ENCODE measurements around the gene TM7SF2. TPM values are rescaled to one million over a fixed set of nuclear protein-coding genes. Genes with fewer than 3 reads are reported as not detected.

Gene TM7SF2
- total RNA-seq, 1 experiment from 2014 or later: 63.8 TPM

- CTCF ChIA-PET: interaction anchor here (1.3 to 1.4 kb wide), 2 partner anchors 26 to 27 kb away, joined by 5 read pairs; partner anchors contain the start of gene TM7SF2
- no peaks in the 10 kb centered on the region for H3K9me3 Mint-ChIP-seq
- H3K27me3 Mint-ChIP-seq (ENCODE audit: low read depth): no peaks in the 10 kb centered on the region
- ATAC-seq (no peak; the same call in 1 of the 2 replicates), DNase-seq (ENCODE audit: low spot score) (no peak)
- POLR2A ChIA-PET: interaction anchor here (0.8 to 1.0 kb wide), 3 partner anchors 27 to 44 kb away, joined by 3 to 4 read pairs (median 4); partner anchors contain the start of genes SAC3D1, TM7SF2 and ZNHIT2
- peaks cover 28% of the 10 kb centered on the region for H3K36me3 Mint-ChIP-seq
- peak overlapping the region; percentile 99 for H3K27ac Mint-ChIP-seq
- no peak for TF ChIP-seq GABPB1 (CRISPR knock-in tag; IDR thresholded peaks at IDR 0.05)
- TF ChIP-seq CREB1 (CRISPR knock-in tag; IDR thresholded peaks at IDR 0.05): no peak
- TF ChIP-seq IRF1 (CRISPR knock-in tag; IDR thresholded peaks at IDR 0.05): no peak
- no peak for TF ChIP-seq ZNF219 (CRISPR knock-in tag; IDR thresholded peaks at IDR 0.05; ENCODE audit: borderline replicate concordance)
- no peak for TF ChIP-seq ZBTB43 (CRISPR knock-in tag; IDR thresholded peaks at IDR 0.05)
- no peak for TF ChIP-seq ZNF512 (CRISPR knock-in tag; IDR thresholded peaks at IDR 0.05; ENCODE audit: borderline replicate concordance)
- TF ChIP-seq ZNF532 (CRISPR knock-in tag; IDR thresholded peaks at IDR 0.05; ENCODE audit: borderline replicate concordance): no peak
- no peak for TF ChIP-seq ELF4 (CRISPR knock-in tag; IDR thresholded peaks at IDR 0.05; ENCODE audit: low read depth)
- TF ChIP-seq ATF2 (CRISPR knock-in tag; IDR thresholded peaks at IDR 0.05; ENCODE audit: borderline replicate concordance, low read depth): no peak
- TF ChIP-seq RELA (CRISPR knock-in tag; IDR thresholded peaks at IDR 0.05; ENCODE audit: borderline replicate concordance): no peak
- no peak for TF ChIP-seq ARID4B (CRISPR knock-in tag; IDR thresholded peaks at IDR 0.05; ENCODE audit: borderline replicate concordance)
- TF ChIP-seq NR3C1 (CRISPR knock-in tag; conservative IDR thresholded peaks at IDR 0.05; ENCODE audit: low read depth): no peak
- no peak for TF ChIP-seq RORB (CRISPR knock-in tag; IDR thresholded peaks at IDR 0.05)
- no peak for TF ChIP-seq E2F4 (CRISPR knock-in tag; IDR thresholded peaks at IDR 0.05; ENCODE audit: borderline replicate concordance, low read depth)
- no peak for TF ChIP-seq CBFB (CRISPR knock-in tag; IDR thresholded peaks at IDR 0.05; ENCODE audit: low read depth)
- no peak for TF ChIP-seq EMX1 (CRISPR knock-in tag; IDR thresholded peaks at IDR 0.05)
- TF ChIP-seq GTF2I (CRISPR knock-in tag; conservative IDR thresholded peaks at IDR 0.05): no peak
- no peak for TF ChIP-seq USF2 (CRISPR knock-in tag; IDR thresholded peaks at IDR 0.05)
- H3K4me1 Mint-ChIP-seq: peaks cover 10% of the 10 kb centered on the region
- H3K4me3 Mint-ChIP-seq: peak overlapping the region; percentile 94
These were observed 26.9 kb upstream of the TM7SF2 start for GRCh38 chr11:65084598-65085375.
